Measurements from ENCODE around the gene C9. TPM values are rescaled to one million over a fixed set of nuclear protein-coding genes. Genes with fewer than 3 reads are reported as not detected.

The C9 gene
- total RNA-seq, 1 donor from 2014 or later, result not detected

GRCh38 chr5:39270225-39270848 lies 94.0 kb downstream of the C9 start:
- Mint-ChIP-seq H3K4me3 (no peak overlapping the region), H3K27me3 (ENCODE audit: low read depth) (no peaks in the 10 kb centered on the region)

DNA sequence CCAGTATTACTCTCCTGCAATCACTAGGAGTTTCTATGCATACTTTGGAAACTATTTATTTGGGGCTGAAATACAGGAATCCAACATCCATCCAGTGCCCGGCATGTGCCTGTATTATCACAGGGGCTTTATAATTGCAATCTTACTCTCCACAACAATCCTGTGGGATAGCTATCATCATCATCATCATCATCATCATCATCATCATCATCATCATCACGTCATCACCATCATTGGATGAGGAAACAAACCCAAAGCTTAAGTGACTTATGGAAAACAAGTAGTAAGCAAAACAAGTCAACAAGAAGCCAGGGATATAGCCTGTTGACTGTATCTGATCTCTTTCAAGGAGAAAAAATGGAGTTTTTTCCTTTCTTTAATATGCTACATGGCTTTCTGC lies 97.1 kb downstream of the C9 start:
- no peak for DNase-seq (ENCODE audit: low read depth, low spot score)
- H3K4me1 Mint-ChIP-seq, result no peaks in the 10 kb centered on the region
- no peak overlapping the region for H3K27ac Mint-ChIP-seq (ENCODE audit: unreplicated experiment)
- no peaks in the 10 kb centered on the region for H3K36me3 Mint-ChIP-seq (ENCODE audit: low read depth)
- peaks cover 3% of the 10 kb centered on the region for H3K9me3 Mint-ChIP-seq
- H3K4me3 Mint-ChIP-seq, result no peak overlapping the region
- TF ChIP-seq CTCF (conservative IDR thresholded peaks at IDR 0.05), result no peak
- H3K27me3 Mint-ChIP-seq (ENCODE audit: low read depth), result no peaks in the 10 kb centered on the region

More at GRCh38 chr5:39270225-39270848, 94.0 kb downstream of the C9 start:
- no peak for DNase-seq (ENCODE audit: low read depth, low spot score)
- TF ChIP-seq CTCF (conservative IDR thresholded peaks at IDR 0.05), result no peak
- no peaks in the 10 kb centered on the region for H3K36me3 Mint-ChIP-seq (ENCODE audit: low read depth)
- H3K4me1 Mint-ChIP-seq, result peaks cover 5% of the 10 kb centered on the region
- no peak overlapping the region for H3K27ac Mint-ChIP-seq (ENCODE audit: unreplicated experiment)
- H3K9me3 Mint-ChIP-seq, result no peaks in the 10 kb centered on the region

DNA sequence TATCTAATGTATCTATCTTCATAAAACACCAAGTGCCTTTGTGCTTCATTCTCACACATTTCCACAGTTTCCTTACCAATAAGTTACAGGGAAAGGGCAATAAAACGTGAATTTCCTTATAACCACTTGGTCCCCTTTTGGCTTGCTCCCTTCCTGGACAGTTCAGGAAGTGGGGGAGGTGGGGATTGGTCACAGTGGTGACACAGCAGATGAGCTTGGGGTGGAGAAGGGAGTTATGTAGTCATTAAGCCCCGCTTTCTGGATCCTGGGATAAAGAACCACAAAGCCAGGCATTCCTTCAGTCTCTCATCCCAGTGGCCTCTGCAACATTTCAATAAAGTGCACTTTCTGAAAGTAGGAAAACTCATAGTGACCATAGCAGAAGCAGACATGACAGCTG lies 97.9 kb downstream of the C9 start:
- no peak overlapping the region for H3K4me3 Mint-ChIP-seq
- no peak for TF ChIP-seq CTCF (conservative IDR thresholded peaks at IDR 0.05)
- no peaks in the 10 kb centered on the region for H3K4me1 Mint-ChIP-seq
- H3K36me3 Mint-ChIP-seq (ENCODE audit: low read depth), result no peaks in the 10 kb centered on the region
- H3K9me3 Mint-ChIP-seq, result peaks cover 3% of the 10 kb centered on the region
- DNase-seq (ENCODE audit: low read depth, low spot score), result no peak
- no peak overlapping the region for H3K27ac Mint-ChIP-seq (ENCODE audit: unreplicated experiment)
- H3K27me3 Mint-ChIP-seq (ENCODE audit: low read depth), result no peaks in the 10 kb centered on the region

DNA sequence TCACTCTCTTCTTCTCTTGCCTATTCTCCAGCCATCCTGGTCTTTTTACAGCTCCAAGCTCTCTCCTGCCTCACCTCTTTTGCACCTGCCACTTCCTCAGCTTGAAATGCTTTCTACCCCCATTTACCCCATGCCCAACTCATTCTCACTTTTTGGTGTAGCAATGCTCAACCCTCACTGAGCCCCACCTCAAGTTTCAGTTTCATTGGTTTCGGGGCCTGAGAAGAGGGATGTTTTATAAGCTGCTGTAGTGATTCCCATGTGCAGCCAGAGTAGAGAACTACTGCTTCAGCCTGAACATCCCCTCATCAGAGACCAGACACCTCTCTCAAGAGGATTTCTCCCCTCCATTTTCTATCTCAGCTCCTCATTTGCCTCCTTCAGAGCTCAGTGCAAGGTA lies 99.8 kb downstream of the C9 start:
- DNase-seq (ENCODE audit: low read depth, low spot score), result no peak
- Mint-ChIP-seq H3K4me1 (no peaks in the 10 kb centered on the region), H3K4me3 (no peak overlapping the region), H3K27ac (ENCODE audit: unreplicated experiment) (no peak overlapping the region), H3K9me3 (peaks cover 3% of the 10 kb centered on the region), H3K27me3 (ENCODE audit: low read depth) (no peaks in the 10 kb centered on the region), H3K36me3 (ENCODE audit: low read depth) (no peaks in the 10 kb centered on the region)
- no peak for TF ChIP-seq CTCF (conservative IDR thresholded peaks at IDR 0.05)

DNA sequence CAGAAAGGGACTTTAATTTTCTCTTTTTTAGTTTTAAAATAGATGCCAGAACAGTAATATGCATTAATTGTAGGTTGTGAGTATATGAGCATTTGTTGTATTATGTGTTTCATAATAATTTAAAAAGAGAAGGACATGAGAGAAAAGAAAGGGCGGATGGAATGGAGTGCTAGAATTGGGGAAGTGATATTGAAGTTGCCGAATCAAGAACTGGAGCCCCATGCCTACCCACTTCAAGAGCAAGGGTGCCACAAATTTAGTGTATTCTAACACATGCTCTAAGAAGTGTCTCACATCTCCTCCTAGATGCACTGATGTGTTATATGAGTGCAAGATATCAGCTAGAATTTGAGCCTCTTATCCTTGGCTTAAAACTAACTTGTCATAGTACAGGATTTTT lies 101.3 kb downstream of the C9 start:
- no peak for DNase-seq (ENCODE audit: low read depth, low spot score)
- no peaks in the 10 kb centered on the region for H3K4me1 Mint-ChIP-seq
- H3K27ac Mint-ChIP-seq (ENCODE audit: unreplicated experiment), result no peak overlapping the region
- no peak for TF ChIP-seq CTCF (conservative IDR thresholded peaks at IDR 0.05)
- H3K9me3 Mint-ChIP-seq, result peaks cover 3% of the 10 kb centered on the region
- no peaks in the 10 kb centered on the region for H3K36me3 Mint-ChIP-seq (ENCODE audit: low read depth)
- H3K4me3 Mint-ChIP-seq, result no peak overlapping the region
- H3K27me3 Mint-ChIP-seq (ENCODE audit: low read depth), result no peaks in the 10 kb centered on the region

Data from neural crest cell (in vitro differentiated cells).